ENCODE measurements around the gene SUMF1. TPM values are rescaled to one million over a fixed set of nuclear protein-coding genes. Genes with fewer than 3 reads are reported as not detected.

Gene SUMF1
- total RNA-seq, 1 experiment from 2014 or later, result 26.6 TPM

GRCh38 chr3:4323246-4324027 lies 143.6 kb downstream of the SUMF1 start:
- Histone ChIP-seq H3K36me3 (ENCODE audit: control insufficient read depth in 1 of 2, insufficient read depth in 2 of 2, low read length in 2 of 2) (no peaks in the 10 kb centered on the region), H3K9me3 (ENCODE audit: control insufficient read depth in 1 of 2, insufficient read depth in 1 of 2, low read depth in 1 of 2, low read length in 2 of 2) (no peaks in the 10 kb centered on the region), H4K20me1 (ENCODE audit: insufficient read depth) (no peaks in the 10 kb centered on the region), H3K79me2 (ENCODE audit: insufficient read depth, low read length) (no peaks in the 10 kb centered on the region), H3K4me2 (ENCODE audit: low read length) (no peak overlapping the region), H3K4me1 (ENCODE audit: control insufficient read depth in 1 of 2, insufficient read depth in 2 of 2, low read length in 2 of 2) (no peaks in the 10 kb centered on the region), H3K9me2 (ENCODE audit: insufficient read depth) (no peaks in the 10 kb centered on the region), H3K27ac (ENCODE audit: low read depth, low read length) (no peak overlapping the region), H3K27me3 (ENCODE audit: insufficient read depth, low read length) (no peaks in the 10 kb centered on the region), H2AFZ (ENCODE audit: low read depth, low read length, poor library complexity, severe bottlenecking) (no peak overlapping the region), H3K9ac (ENCODE audit: low read length) (no peak overlapping the region), H3K4me3 (replicated peaks in 1 of 2; ENCODE audit: low read depth in 1 of 2, low read length in 2 of 2) (no peak overlapping the region)
- DNase-seq (ENCODE audit: low read depth, low spot score), result no peak
- BruUV-seq (replicated peaks), result no TSS peak
- TF ChIP-seq FOSL1 (IDR thresholded peaks at IDR 0.05; ENCODE audit: low read depth), result no peak
- TF ChIP-seq SP1 (IDR thresholded peaks at IDR 0.05; ENCODE audit: low read depth), result no peak
- TF ChIP-seq RAD21 (IDR thresholded peaks at IDR 0.05; ENCODE audit: low read depth), result no peak
- no peak for TF ChIP-seq MAX (IDR thresholded peaks at IDR 0.05)
- no peak for TF ChIP-seq SRF (IDR thresholded peaks at IDR 0.05; ENCODE audit: low read depth)
- no peak for TF ChIP-seq EZH2 (IDR thresholded peaks at IDR 0.05)
- no peak for TF ChIP-seq REST (IDR thresholded peaks at IDR 0.05; ENCODE audit: low read depth)
- TF ChIP-seq POLR2AphosphoS5 (IDR thresholded peaks at IDR 0.05; ENCODE audit: low read depth, low read length), result no peak
- TF ChIP-seq EGR1 (IDR thresholded peaks at IDR 0.05; ENCODE audit: low read depth), result no peak
- no peak for TF ChIP-seq YY1 (IDR thresholded peaks at IDR 0.05; ENCODE audit: extremely low read depth, insufficient replicate concordance, low read depth, low read length)
- no peak for TF ChIP-seq JUND (IDR thresholded peaks at IDR 0.05)
- TF ChIP-seq EZH2phosphoT487 (IDR thresholded peaks at IDR 0.05; ENCODE audit: borderline replicate concordance), result no peak
- TF ChIP-seq SIN3A (IDR thresholded peaks at IDR 0.05; ENCODE audit: low read depth), result no peak
- TF ChIP-seq TCF7L2 (IDR thresholded peaks at IDR 0.05; ENCODE audit: borderline replicate concordance, extremely low read depth, insufficient read depth, insufficient read length), result no peak
- TF ChIP-seq ZNF274 (IDR thresholded peaks at IDR 0.05; ENCODE audit: low read depth, low read length), result no peak
- CTCF ChIA-PET, result no interaction called here
- RAD21 ChIA-PET (ENCODE audit: low non-redundant PET in 1 of 2, low total read pairs in 2 of 2, uncharacterized antibody in 2 of 2, unreplicated experiment in 2 of 2), result no interaction called here
- POLR2A ChIA-PET, result no interaction called here
- no peak for ATAC-seq
- intact Hi-C loops (cut with micrococcal nuclease), result no loop called here
